Stomach (tissue), 9 donors: ENCODE results near the gene PDHX. TPM values are rescaled to one million over a fixed set of nuclear protein-coding genes. Genes with fewer than 3 reads are reported as not detected.

Source experiments
- DNase-seq, 2 donors: peaks; one replicate each; pipeline versions ENCODE4 v3.0.0 to v3.0.0-alpha.2; 2013 to 2019
- H3K27ac ChIP-seq, 5 donors: fragments of 200-600 bp in 4 of 5; sonication (generic) in 4 of 5; one replicate each; pipeline ENCODE4 v1.5.1; 2013 to 2019; ENCODE audit warnings: mild to moderate bottlenecking in 1 of 5, moderate library complexity in 1 of 5
- H3K27me3 ChIP-seq, 3 donors: fragments of 200-600 bp; sonication (generic); one replicate each; pipeline ENCODE4 v1.5.1; 2017 to 2019; ENCODE audit warnings: mixed run types in 1 of 3
- H3K36me3 ChIP-seq, 4 donors: fragments of 200-600 bp; sonication (generic); 1 replicate in 3 of 4; 2 replicates in 1 of 4; pipeline ENCODE4 v1.5.1; 2016 to 2019
- H3K4me1 ChIP-seq, 4 donors: fragments of 200-600 bp; sonication (generic); one replicate each; pipeline ENCODE4 v1.5.1; 2016 to 2019
- H3K4me3 ChIP-seq, 4 donors: fragments of 200-600 bp; sonication (generic) in 3 of 4; one replicate each; pipeline ENCODE4 v1.5.1; 2016 to 2019; ENCODE audit warnings: mild to moderate bottlenecking in 1 of 4
- H3K9me3 ChIP-seq, 4 donors: fragments of 200-600 bp; sonication (generic); one replicate each; pipeline ENCODE4 v1.5.1; 2016 to 2019
- CTCF ChIP-seq, 7 experiments: fragments of 450-650 bp in 4 of 7; fragments of 200-600 bp in 3 of 7; sonication (generic) in 3 of 7; IDR thresholded peaks; one replicate each; pipeline ENCODE4 v1.5.1; 2016 to 2019; ENCODE audit warnings: antibody characterized with exemption in 7 of 7, control low read depth in 2 of 7, mild to moderate bottlenecking in 1 of 7
- EP300 ChIP-seq: sonication (generic); formaldehyde crosslinking; IDR thresholded peaks from one replicate; pipeline ENCODE4 v1.6.1; 2017; ENCODE audit warnings: antibody characterized with exemption
- POLR2A ChIP-seq, 4 donors: fragments of 450-650 bp; IDR thresholded peaks; one replicate each; pipeline ENCODE4 v1.6.1; 2016; ENCODE audit warnings: antibody characterized with exemption in 4 of 4, control low read depth in 2 of 4, mild to moderate bottlenecking in 1 of 4, moderate library complexity in 1 of 4
- POLR2AphosphoS5 ChIP-seq, 3 donors: sonication (generic); formaldehyde crosslinking; IDR thresholded peaks; one replicate each; pipeline ENCODE4 v1.6.1; 2016; ENCODE audit warnings: antibody characterized with exemption in 3 of 3
- WGBS, 5 donors: extraction: QIAGEN DNeasy Blood & Tissue Kit in 3 of 5; methylation state at CpG; one replicate each; pipeline versions ENCODE4 v1.1.5 to v1.1.7; 2013 to 2018; 5-methylcytosine and 5-hydroxymethylcytosine counted together
- intact Hi-C: fragments of 100-400 bp; cut with DNase I; formaldehyde crosslinking; loops from one replicate; pipeline ENCODE4 v1.15.1; 2023; ENCODE audit warnings: low total_unique reads
- polyA plus RNA-seq, 3 donors: library from polyadenylated mRNA; stranded (reverse); fragments of 200-250 nt; gene quantifications; one replicate each; pipeline ENCODE4 v1.2.3, GENCODE V29; 2013
- total RNA-seq, 5 donors: library from RNA; depleted of rRNA; stranded (reverse); fragments of >200 nt; gene quantifications; one replicate each; pipeline versions ENCODE4 v1.1.0 to v1.2.3, GENCODE V29; 2014 to 2016
- donor health status: healthy with polysubstance abuse.
- donor health status: Bipolar disorder and iron deficiency.
- donor health status: healthy.

Gene PDHX
- total and polyA plus RNA-seq, 8 donors, result 4.1 to 45.9 (median 23.3) TPM

DNA sequence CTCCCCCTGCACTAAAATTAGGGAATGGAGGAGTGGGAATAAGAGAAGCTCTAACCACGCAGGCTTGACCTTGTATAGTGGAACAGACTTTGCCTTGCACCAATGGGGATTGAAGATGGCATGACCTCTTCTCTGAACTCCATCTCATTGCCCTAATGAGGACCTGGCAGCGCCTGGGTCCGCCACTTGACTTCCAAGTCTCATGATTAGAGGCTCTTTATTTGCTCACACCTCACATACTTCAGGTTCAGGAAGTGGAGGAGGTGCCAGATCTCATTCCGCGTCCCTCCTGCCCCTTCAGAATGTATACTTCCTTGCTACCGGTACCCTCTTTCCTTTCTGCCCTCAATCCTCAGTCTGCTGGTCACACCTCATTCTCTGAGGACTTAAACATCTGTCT is 116.6 kb downstream of the PDHX start:
- no peaks in the 10 kb centered on the region for H3K36me3 ChIP-seq
- intact Hi-C loops, result no loop called here
- H3K27me3 ChIP-seq, result no peaks in the 10 kb centered on the region
- no peaks in the 10 kb centered on the region for H3K9me3 ChIP-seq
- no peak for DNase-seq
- H3K4me1 ChIP-seq, result peaks cover 0 to 22% (median 0%) of the 10 kb centered on the region in 4 donors
- no peak overlapping the region for H3K27ac ChIP-seq
- TF ChIP-seq CTCF (IDR thresholded peaks at IDR 0.05), result no peak
- TF ChIP-seq EP300, result no peak
- TF ChIP-seq POLR2AphosphoS5 (IDR thresholded peaks at IDR 0.05), result no peak
- no peak for TF ChIP-seq POLR2A (IDR thresholded peaks at IDR 0.05)
- 78 to 95% (median 87%) methylated on average over 6 of the region's 6 CpGs for WGBS, 5 donors
- no peak overlapping the region for H3K4me3 ChIP-seq

- DNase-seq, result no peak
- peaks cover 0 to 22% (median 0%) of the 10 kb centered on the region in 4 donors for H3K4me1 ChIP-seq
- intact Hi-C loops, result no loop called here
- H3K27me3 ChIP-seq, result no peaks in the 10 kb centered on the region
- no peak overlapping the region for H3K4me3 ChIP-seq
- WGBS, 5 donors, result 94 to 97% (median 95%) methylated on average over 3 of the region's 3 CpGs
- no peak overlapping the region for H3K27ac ChIP-seq
- no peak for TF ChIP-seq POLR2A (IDR thresholded peaks at IDR 0.05)
- no peak for TF ChIP-seq EP300
- no peak for TF ChIP-seq POLR2AphosphoS5 (IDR thresholded peaks at IDR 0.05)
- no peak for TF ChIP-seq CTCF (IDR thresholded peaks at IDR 0.05)
- H3K36me3 ChIP-seq, result no peaks in the 10 kb centered on the region
- no peaks in the 10 kb centered on the region for H3K9me3 ChIP-seq
These were observed 118.0 kb downstream of the PDHX start for GRCh38 chr11:35034401-35034800.

- intact Hi-C loops, result no loop called here
- no peak overlapping the region for H3K27ac ChIP-seq
These were observed 119.5 kb downstream of the PDHX start for GRCh38 chr11:35035894-35036408.

GRCh38 chr11:35036639-35037038 is 120.2 kb downstream of the PDHX start:
- no peak for TF ChIP-seq POLR2A (IDR thresholded peaks at IDR 0.05)
- TF ChIP-seq POLR2AphosphoS5 (IDR thresholded peaks at IDR 0.05), result no peak
- TF ChIP-seq CTCF (IDR thresholded peaks at IDR 0.05), result no peak
- no peak for TF ChIP-seq EP300
- intact Hi-C loops, result no loop called here
- no peaks in the 10 kb centered on the region for H3K27me3 ChIP-seq
- no peak for DNase-seq
- no peak overlapping the region for H3K4me3 ChIP-seq
- no peaks in the 10 kb centered on the region for H3K9me3 ChIP-seq
- 47 to 77% (median 66%) methylated on average over 3 of the region's 3 CpGs for WGBS, 5 donors
- H3K36me3 ChIP-seq, result no peaks in the 10 kb centered on the region
- no peak overlapping the region for H3K27ac ChIP-seq
- H3K4me1 ChIP-seq, result peaks cover 0 to 6% (median 0%) of the 10 kb centered on the region in 4 donors

More at GRCh38 chr11:35035894-35036408, 119.5 kb downstream of the PDHX start:
- DNase-seq, result no peak
- H3K4me3 ChIP-seq, result no peak overlapping the region
- TF ChIP-seq CTCF (IDR thresholded peaks at IDR 0.05) (no peak), POLR2AphosphoS5 (IDR thresholded peaks at IDR 0.05) (no peak), EP300 (no peak), POLR2A (IDR thresholded peaks at IDR 0.05) (no peak)
- WGBS, 5 donors, result 75 to 88% (median 80%) methylated on average over 3 of the region's 3 CpGs
- no peaks in the 10 kb centered on the region for H3K9me3 ChIP-seq
- H3K36me3 ChIP-seq, result no peaks in the 10 kb centered on the region
- no peaks in the 10 kb centered on the region for H3K27me3 ChIP-seq
- H3K4me1 ChIP-seq, result peaks cover 0 to 8% (median 0%) of the 10 kb centered on the region in 4 donors
